ENCODE results near the gene TFR2. TPM values are rescaled to one million over a fixed set of nuclear protein-coding genes. Genes with fewer than 3 reads are reported as not detected.

TFR2 gene
- total and polyA plus RNA-seq, 9 of the 15 experiments (the other 6 are each of a cell fraction or from before 2014, with no cell fraction given) = 3.8 to 123 (median 51.1) TPM

- TF ChIP-seq HINFP (tag; conservative IDR thresholded peaks at IDR 0.05; ENCODE audit: low read depth) (no peak), TOE1 (IDR thresholded peaks at IDR 0.05; ENCODE audit: borderline replicate concordance) (no peak), TOE1 (CRISPR knock-in tag; IDR thresholded peaks at IDR 0.05; ENCODE audit: borderline replicate concordance, low read depth) (no peak)
Observed at GRCh38 chr7:100575206-100575631, 66.1 kb downstream of the TFR2 start (continued).

- DNase-seq (ENCODE audit: extremely low read depth in 1 of 4, low spot score in 3 of 4) (no peak), FAIRE-seq (no peak), ATAC-seq (no peak)
- Histone ChIP-seq H4K20me1 (replicated peaks; ENCODE audit: control insufficient read depth, insufficient read depth, low read length) (no peaks in the 10 kb centered on the region), H3K27me3 (ENCODE audit: control insufficient read depth in 2 of 2, insufficient read depth in 2 of 2, low read length in 2 of 2) (no peaks in the 10 kb centered on the region), H3K4me2 (ENCODE audit: insufficient read depth, low read length) (no peak overlapping the region), H3K27ac (ENCODE audit: extremely low read depth, low read depth, low read length) (no peak overlapping the region), H3K4me3 (no peak overlapping the region), H2AFZ (ENCODE audit: low read depth, low read length) (no peak overlapping the region), H3K9ac (ENCODE audit: insufficient read depth in 1 of 2, low read depth in 2 of 2, low read length in 2 of 2) (peak overlapping the region in 1 of 2 experiments; percentile 14; a peak in 1 of 4 replicates), H3K9me3 (replicated peaks; ENCODE audit: control insufficient read depth, insufficient read depth, low read depth, low read length) (no peaks in the 10 kb centered on the region), H3K79me2 (ENCODE audit: control insufficient read depth, insufficient read depth, low read length) (no peaks in the 10 kb centered on the region), H3K36me3 (ENCODE audit: control insufficient read depth, insufficient read depth, low read length) (peaks cover 58% of the 10 kb centered on the region; the same call in 2 of the 3 replicates), H3K9me1 (ENCODE audit: control insufficient read depth, insufficient read depth, low read length) (peaks cover 4% of the 10 kb centered on the region), H3K4me1 (replicated peaks in 1 of 2; ENCODE audit: control insufficient read depth in 2 of 2, insufficient read depth in 2 of 2, low read length in 2 of 2) (peaks cover 0 to 79% of the 10 kb centered on the region in 2 experiments; a peak in 3 of 5 replicates)
- in situ Hi-C loops (cut with MboI) = loop anchor here (25.0 kb wide), 1 partner anchor 112 kb away; the partner anchor contains the start of gene SPACDR
- CTCF ChIA-PET (ENCODE audit: low intra/inter-chr PET ratio) = no interaction called here
- WGBS (ENCODE audit: insufficient coverage, low coverage, missing lambda C conversion rate) = 94% methylated on average over 33 of the region's 44 CpGs
- intact Hi-C loops (cut with micrococcal nuclease) = no loop called here
- BruUV-seq (replicated peaks) = no TSS peak
- POLR2A ChIA-PET = no interaction called here
- TF ChIP-seq ZNF253 (CRISPR knock-in tag; conservative IDR thresholded peaks at IDR 0.05) (no peak), EP400 (IDR thresholded peaks at IDR 0.05) (no peak), PML (IDR thresholded peaks at IDR 0.05; ENCODE audit: low read length) (no peak), RBM39 (optimal IDR thresholded peaks at IDR 0.05; ENCODE audit: low read depth, low read length) (no peak), RBFOX2 (IDR thresholded peaks at IDR 0.05; ENCODE audit: low read depth, low read length) (peak; percentile 12), HMGN3 (IDR thresholded peaks at IDR 0.05; ENCODE audit: borderline replicate concordance, extremely low read depth, insufficient read length, low read depth, low read length) (peak; percentile 26), KDM2B (CRISPR knock-in tag; IDR thresholded peaks at IDR 0.05) (no peak), SMARCA4 (IDR thresholded peaks at IDR 0.05) (no peak), NELFE (IDR thresholded peaks at IDR 0.05; ENCODE audit: insufficient read depth, insufficient read length) (no peak), MEIS2 (IDR thresholded peaks at IDR 0.05; ENCODE audit: partially characterized antibody) (no peak), TCF7 (IDR thresholded peaks at IDR 0.05; ENCODE audit: borderline replicate concordance) (no peak), WHSC1 (IDR thresholded peaks at IDR 0.05; ENCODE audit: low read length) (no peak), JUN (IDR thresholded peaks at IDR 0.05; ENCODE audit: borderline replicate concordance, low read depth, low read length) (no peak), JUN (CRISPR knock-in tag; IDR thresholded peaks at IDR 0.05; ENCODE audit: borderline replicate concordance) (no peak), RBM22 (IDR thresholded peaks at IDR 0.05; ENCODE audit: low read depth, low read length, poor library complexity, severe bottlenecking) (peak; percentile 69), POLR2G (IDR thresholded peaks at IDR 0.05; ENCODE audit: low read depth, low read length) (peak; percentile 71)
Observed at GRCh38 chr7:100574362-100575205, 66.8 kb downstream of the TFR2 start.

Data from K562 (cell line).